GM15510 (cell line): ENCODE results near the gene PJA2.

Experiments used
- POLR2A ChIP-seq: IDR thresholded peaks from 3 replicates; pipeline ENCODE4 v1.6.1; 2011; ENCODE audit warnings: borderline replicate concordance; ENCODE audit not compliant: insufficient read length; ENCODE audit errors: extremely low read depth

PJA2 gene

GRCh38 chr5:109370343-109370742 lies 39.4 kb downstream of the PJA2 start:
- TF ChIP-seq POLR2A: no peak

- TF ChIP-seq POLR2A: no peak
Observed at GRCh38 chr5:109365653-109366052, 44.1 kb downstream of the PJA2 start.

DNA sequence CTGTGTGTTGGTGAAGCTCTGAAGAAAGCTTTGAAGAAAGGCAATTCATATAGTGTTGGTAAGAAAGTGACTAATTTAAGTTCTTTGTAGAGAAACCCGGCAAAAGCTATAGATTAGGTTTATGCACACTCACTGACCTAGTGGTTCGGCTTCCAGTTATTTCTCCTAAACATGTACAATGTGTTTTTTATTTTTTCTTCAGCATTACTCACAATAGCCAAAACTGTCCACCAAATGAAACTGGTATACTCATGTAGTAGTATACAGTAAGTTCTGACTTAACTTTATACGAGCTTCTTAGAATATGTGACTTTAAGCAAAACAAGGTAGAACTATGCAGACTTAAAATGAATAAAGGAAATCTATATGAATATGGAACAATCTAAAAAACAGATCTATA lies 44.8 kb downstream of the PJA2 start:
- no peak for TF ChIP-seq POLR2A

- no peak for TF ChIP-seq POLR2A
Observed at GRCh38 chr5:109359642-109360041, 50.1 kb downstream of the PJA2 start.

DNA sequence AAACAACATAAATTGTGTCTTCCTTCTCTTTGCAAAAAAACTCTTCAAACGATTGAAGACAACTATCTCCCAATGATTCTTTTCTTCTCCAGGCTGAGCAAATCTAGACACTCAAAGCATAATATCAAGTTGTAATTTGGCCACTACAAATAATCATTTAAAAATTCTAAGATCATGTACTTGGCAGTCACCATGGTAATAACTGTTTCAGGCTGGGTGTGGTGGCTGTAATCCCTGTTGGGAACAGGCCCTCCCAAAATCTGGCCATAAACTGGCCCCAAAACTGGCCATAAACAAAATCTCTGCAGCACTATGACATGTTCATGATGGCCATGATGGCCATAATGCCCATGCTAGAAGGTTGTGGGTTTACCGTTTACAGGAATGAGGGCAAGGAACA lies 52.0 kb downstream of the PJA2 start:
- TF ChIP-seq POLR2A: no peak

GRCh38 chr5:109354761-109355160 lies 55.0 kb downstream of the PJA2 start:
- TF ChIP-seq POLR2A: no peak

DNA sequence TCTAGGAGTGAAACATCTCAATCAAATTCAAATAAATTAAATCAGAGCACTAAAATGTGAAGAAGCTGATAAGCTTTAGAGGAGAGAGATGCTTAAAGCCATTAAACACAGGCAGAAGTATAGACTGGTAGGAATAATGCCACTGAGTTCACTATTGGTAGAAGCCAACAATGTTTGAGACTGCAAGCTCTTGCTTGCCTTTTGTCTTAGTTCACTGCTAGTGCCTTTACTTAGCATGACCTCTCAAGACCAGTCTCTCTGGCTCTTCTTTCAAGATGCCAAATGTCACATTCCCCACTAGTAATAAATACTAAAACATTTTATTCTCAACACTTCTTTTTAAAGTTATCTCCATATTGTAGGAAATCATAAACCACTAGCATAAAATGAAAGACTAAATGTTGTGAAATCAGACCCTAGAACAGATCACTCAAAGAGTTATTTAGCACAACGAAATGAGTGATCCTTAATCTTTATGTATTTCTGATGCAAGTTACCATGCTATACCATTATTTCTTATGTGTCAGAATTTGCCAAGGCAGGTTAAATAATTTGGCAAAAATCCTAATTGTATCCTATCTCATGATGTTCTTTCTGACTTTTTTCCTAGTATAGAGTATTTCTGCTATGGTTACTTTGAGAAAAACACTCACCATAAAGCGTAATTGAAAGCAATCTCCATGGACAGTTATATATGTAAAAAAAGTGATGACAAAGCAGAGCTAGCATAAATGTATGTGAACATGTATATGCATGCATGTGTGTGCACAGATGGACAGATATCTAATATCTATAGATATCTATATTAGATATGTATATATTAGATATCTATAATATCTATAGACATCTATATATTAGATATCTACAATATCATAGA lies 57.5 kb downstream of the PJA2 start:
- TF ChIP-seq POLR2A: no peak

GRCh38 chr5:109350537-109351270 lies 59.1 kb downstream of the PJA2 start:
- no peak for TF ChIP-seq POLR2A

GRCh38 chr5:109349388-109349787 lies 60.4 kb downstream of the PJA2 start:
- TF ChIP-seq POLR2A: no peak

GRCh38 chr5:109347252-109347888 lies 62.4 kb downstream of the PJA2 start:
- no peak for TF ChIP-seq POLR2A

GRCh38 chr5:109345699-109346098 lies 64.1 kb downstream of the PJA2 start:
- no peak for TF ChIP-seq POLR2A

GRCh38 chr5:109340351-109340750 lies 69.4 kb downstream of the PJA2 start:
- TF ChIP-seq POLR2A: no peak

GRCh38 chr5:109335114-109335513 lies 74.7 kb downstream of the PJA2 start:
- TF ChIP-seq POLR2A: no peak

- no peak for TF ChIP-seq POLR2A
Observed at GRCh38 chr5:109334056-109334455, 75.7 kb downstream of the PJA2 start.
